ENCODE measurements around the gene TNRC6A.

- no peak for TF ChIP-seq FOXM1 (IDR thresholded peaks at IDR 0.05; ENCODE audit: borderline replicate concordance)
- no peak for TF ChIP-seq ELF4 (IDR thresholded peaks at IDR 0.05)
- no peak for TF ChIP-seq HDGF (IDR thresholded peaks at IDR 0.05; ENCODE audit: borderline replicate concordance)
- TF ChIP-seq NFRKB (IDR thresholded peaks at IDR 0.05), result no peak
- TF ChIP-seq SUZ12 (IDR thresholded peaks at IDR 0.05), result no peak
- no peak for TF ChIP-seq BHLHE40 (IDR thresholded peaks at IDR 0.05; ENCODE audit: borderline replicate concordance)
- no peak for TF ChIP-seq ZNF384 (IDR thresholded peaks at IDR 0.05)
Measured at GRCh38 chr16:24871891-24872290, 142.4 kb downstream of the TNRC6A start.
